ENCODE measurements around the gene SERGEF. TPM values are rescaled to one million over a fixed set of nuclear protein-coding genes. Genes with fewer than 3 reads are reported as not detected.

The SERGEF gene
- total and polyA plus RNA-seq, 9 donors, result 42.0 to 76.3 (median 59.7) TPM

DNA sequence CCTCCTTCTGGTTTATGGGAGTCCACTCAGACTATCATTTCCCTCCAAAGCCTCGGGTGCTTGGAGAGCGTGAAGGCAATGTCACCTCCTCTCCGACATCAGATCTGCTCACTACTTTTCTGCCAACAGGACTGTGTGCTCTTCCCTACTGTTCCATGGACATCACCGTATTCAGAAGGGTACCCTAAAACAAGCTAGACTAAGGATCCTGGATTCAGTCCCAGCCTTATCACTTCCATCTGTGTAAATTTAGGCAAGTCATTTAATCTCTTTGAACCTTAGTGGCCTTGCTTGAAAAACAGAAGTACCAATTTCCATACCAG, 200.0 kb downstream of the SERGEF start:
- Histone ChIP-seq H3K27ac (no peak overlapping the region), H3K4me1 (ENCODE audit: insufficient read depth) (peaks cover 5% of the 10 kb centered on the region), H3K36me3 (no peaks in the 10 kb centered on the region), H3K4me3 (no peak overlapping the region), H3K27me3 (no peaks in the 10 kb centered on the region), H3K9me3 (no peaks in the 10 kb centered on the region)
- intact Hi-C loops (cut with DNase I), result no loop called here
- 82 to 86% (median 85%) methylated on average over 4 of the region's 4 CpGs for WGBS, 3 donors
- TF ChIP-seq, protein P1, sequence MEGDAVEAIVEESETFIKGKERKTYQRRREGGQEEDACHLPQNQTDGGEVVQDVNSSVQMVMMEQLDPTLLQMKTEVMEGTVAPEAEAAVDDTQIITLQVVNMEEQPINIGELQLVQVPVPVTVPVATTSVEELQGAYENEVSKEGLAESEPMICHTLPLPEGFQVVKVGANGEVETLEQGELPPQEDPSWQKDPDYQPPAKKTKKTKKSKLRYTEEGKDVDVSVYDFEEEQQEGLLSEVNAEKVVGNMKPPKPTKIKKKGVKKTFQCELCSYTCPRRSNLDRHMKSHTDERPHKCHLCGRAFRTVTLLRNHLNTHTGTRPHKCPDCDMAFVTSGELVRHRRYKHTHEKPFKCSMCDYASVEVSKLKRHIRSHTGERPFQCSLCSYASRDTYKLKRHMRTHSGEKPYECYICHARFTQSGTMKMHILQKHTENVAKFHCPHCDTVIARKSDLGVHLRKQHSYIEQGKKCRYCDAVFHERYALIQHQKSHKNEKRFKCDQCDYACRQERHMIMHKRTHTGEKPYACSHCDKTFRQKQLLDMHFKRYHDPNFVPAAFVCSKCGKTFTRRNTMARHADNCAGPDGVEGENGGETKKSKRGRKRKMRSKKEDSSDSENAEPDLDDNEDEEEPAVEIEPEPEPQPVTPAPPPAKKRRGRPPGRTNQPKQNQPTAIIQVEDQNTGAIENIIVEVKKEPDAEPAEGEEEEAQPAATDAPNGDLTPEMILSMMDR (IDR thresholded peaks at IDR 0.05), result no peak
- no peak for TF ChIP-seq POLR2A (IDR thresholded peaks at IDR 0.05)
- no peak for TF ChIP-seq EP300 (IDR thresholded peaks at IDR 0.05)
- no peak for DNase-seq

DNA sequence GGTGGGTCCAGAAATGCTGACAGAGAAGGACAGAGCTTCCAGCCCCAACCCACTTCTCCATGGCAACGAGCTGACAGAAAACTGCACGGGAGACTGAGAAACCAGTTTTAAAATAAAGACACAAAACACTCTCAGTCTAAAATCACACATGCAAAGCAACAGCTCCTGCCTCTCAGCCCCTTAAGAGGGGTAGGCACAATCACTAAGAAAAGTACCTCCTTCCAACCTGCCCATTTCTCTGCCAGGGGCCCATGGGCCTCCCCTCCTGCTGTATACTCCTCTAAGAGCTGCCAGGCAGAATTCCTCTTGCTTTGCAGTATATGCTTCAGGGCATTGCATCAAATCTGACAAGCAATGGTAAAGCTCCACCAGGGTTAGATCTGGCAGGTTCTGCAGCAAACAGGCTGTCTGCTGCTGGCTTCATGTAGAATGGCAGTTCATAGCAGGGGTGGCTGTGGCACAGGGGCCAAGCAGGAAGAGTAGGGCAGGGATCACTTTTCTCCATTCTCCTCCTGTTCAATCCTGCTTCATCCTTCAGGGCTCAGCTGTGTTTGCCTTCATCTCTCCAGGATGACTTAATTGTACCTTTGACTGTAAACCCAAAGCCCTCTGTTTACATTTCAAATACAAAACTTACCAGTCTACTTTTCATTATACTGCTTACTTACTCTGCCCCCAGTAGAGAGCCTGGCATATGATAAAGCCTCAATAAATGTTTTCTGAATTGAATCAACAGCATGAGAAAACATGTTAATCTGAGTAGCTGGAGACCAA, 200.6 kb downstream of the SERGEF start:
- H3K27ac ChIP-seq, result no peak overlapping the region

DNA sequence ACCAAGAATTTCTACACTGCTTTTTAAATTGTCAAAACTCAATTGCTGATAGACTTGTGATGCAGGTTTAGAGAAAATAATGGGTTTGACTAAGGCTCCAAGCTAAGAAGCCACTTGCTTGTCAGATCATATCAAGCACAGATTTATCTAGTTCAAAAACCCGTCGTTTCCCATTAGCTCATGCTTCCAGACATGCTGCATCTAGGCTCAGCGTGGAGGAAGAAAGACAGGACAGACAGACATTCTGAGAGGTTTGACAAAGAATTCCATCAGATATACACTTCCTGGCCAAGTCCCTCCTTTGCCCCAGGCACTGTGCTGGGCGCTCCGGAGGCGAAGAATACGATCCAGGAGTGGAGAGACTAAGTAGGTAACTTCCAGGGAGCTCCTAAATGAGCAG, 201.5 kb downstream of the SERGEF start:
- peaks cover under 1% of the 10 kb centered on the region for H3K4me1 ChIP-seq (ENCODE audit: insufficient read depth)
- intact Hi-C loops (cut with DNase I), result no loop called here

More for the DNA sequence above, 200.6 kb downstream of the SERGEF start:
- Histone ChIP-seq H3K4me1 (ENCODE audit: insufficient read depth) (peaks cover 5% of the 10 kb centered on the region), H3K4me3 (no peak overlapping the region), H3K36me3 (no peaks in the 10 kb centered on the region), H3K9me3 (no peaks in the 10 kb centered on the region), H3K27me3 (no peaks in the 10 kb centered on the region)
- no peak for DNase-seq
- intact Hi-C loops (cut with DNase I), result no loop called here
- 57 to 65% (median 61%) methylated on average over 2 of the region's 2 CpGs for WGBS, 3 donors
- TF ChIP-seq EP300 (IDR thresholded peaks at IDR 0.05), result no peak
- no peak for TF ChIP-seq POLR2A (IDR thresholded peaks at IDR 0.05)
- TF ChIP-seq, protein P1 (IDR thresholded peaks at IDR 0.05), result no peak

GRCh38 chr11:17810746-17811145, 202.1 kb downstream of the SERGEF start:
- DNase-seq, result no peak
- intact Hi-C loops (cut with DNase I), result no loop called here
- H3K4me3 ChIP-seq, result no peak overlapping the region
- no peak overlapping the region for H3K27ac ChIP-seq
- TF ChIP-seq POLR2A (IDR thresholded peaks at IDR 0.05) (no peak), EP300 (IDR thresholded peaks at IDR 0.05) (no peak)
- TF ChIP-seq, protein P1 (IDR thresholded peaks at IDR 0.05), result no peak
- H3K27me3 ChIP-seq, result no peaks in the 10 kb centered on the region
- no peaks in the 10 kb centered on the region for H3K4me1 ChIP-seq (ENCODE audit: insufficient read depth)
- H3K36me3 ChIP-seq, result no peaks in the 10 kb centered on the region
- no peaks in the 10 kb centered on the region for H3K9me3 ChIP-seq
- WGBS, 3 donors, result 14 to 30% (median 28%) methylated on average over 3 of the region's 3 CpGs

More for the DNA sequence above, 201.5 kb downstream of the SERGEF start:
- no peaks in the 10 kb centered on the region for H3K36me3 ChIP-seq
- no peak for TF ChIP-seq EP300 (IDR thresholded peaks at IDR 0.05)
- TF ChIP-seq, protein P1 (IDR thresholded peaks at IDR 0.05), result no peak
- TF ChIP-seq POLR2A (IDR thresholded peaks at IDR 0.05), result no peak
- no peak overlapping the region for H3K4me3 ChIP-seq
- no peak for DNase-seq
- H3K27me3 ChIP-seq, result no peaks in the 10 kb centered on the region
- 93 to 96% (median 95%) methylated on average over 7 of the region's 7 CpGs for WGBS, 3 donors
- H3K9me3 ChIP-seq, result no peaks in the 10 kb centered on the region
- H3K27ac ChIP-seq, result no peak overlapping the region

All from ovary (tissue), 9 donors.